HEK293T (cell line): ENCODE data around the gene EFNB2.
A peak's percentile ranks its signal among the peaks of the same experiment; 100 is the strongest.

ENCODE experiments used
- CTCF ChIA-PET: fragments of 350-600 bp; formaldehyde crosslinking; extraction: SDS; loops from one replicate; lab custom pipeline; 2021; ENCODE audit warnings: antibody characterized with exemption, inconsistent platforms; lab: Yijun Ruan, JAX
- POLR2A ChIA-PET: fragments of 350-600 bp; formaldehyde crosslinking; extraction: SDS; loops from one replicate; lab custom pipeline; 2020; ENCODE audit warnings: antibody characterized with exemption, inconsistent platforms; lab: Yijun Ruan, JAX
- DNase-seq: peaks from one replicate; pipeline ENCODE4 v3.0.0; 2012; ENCODE audit warnings: mixed read lengths; ENCODE audit errors: extremely low spot score
- ARNT ChIP-seq: fragments of 450-650 bp; IDR thresholded peaks from 2 replicates; pipeline ENCODE4 v1.6.1; 2017; ENCODE audit warnings: mild to moderate bottlenecking
- BHLHE40 ChIP-seq: fragments of 450-650 bp; IDR thresholded peaks from 2 replicates; pipeline ENCODE4 v1.6.1; 2016; ENCODE audit warnings: mild to moderate bottlenecking, moderate library complexity, borderline replicate concordance
- CTBP1 ChIP-seq: fragments of 450-650 bp; IDR thresholded peaks from 2 replicates; pipeline ENCODE4 v1.6.1; 2016; ENCODE audit warnings: borderline replicate concordance
- ELF4 ChIP-seq: fragments of 450-650 bp; IDR thresholded peaks from 2 replicates; pipeline ENCODE4 v1.6.1; 2017; ENCODE audit warnings: antibody characterized with exemption
- FOXA1 ChIP-seq: fragments of 450-650 bp; IDR thresholded peaks from 2 replicates; pipeline ENCODE4 v1.6.1; 2016; ENCODE audit warnings: mild to moderate bottlenecking
- FOXK2 ChIP-seq: fragments of 450-650 bp; IDR thresholded peaks from 2 replicates; pipeline ENCODE4 v1.6.1; 2016; ENCODE audit warnings: mild to moderate bottlenecking
- FOXM1 ChIP-seq: fragments of 450-650 bp; IDR thresholded peaks from 2 replicates; pipeline ENCODE4 v1.6.1; 2017; ENCODE audit warnings: mild to moderate bottlenecking, borderline replicate concordance
- HDGF ChIP-seq: fragments of 450-650 bp; IDR thresholded peaks from 2 replicates; pipeline ENCODE4 v1.6.1; 2017; ENCODE audit warnings: antibody characterized with exemption, borderline replicate concordance
- L3MBTL2 ChIP-seq: fragments of 450-650 bp; conservative IDR thresholded peaks from 2 replicates; pipeline ENCODE4 v1.6.1; 2016; ENCODE audit warnings: mild to moderate bottlenecking
- LEF1 ChIP-seq: fragments of 450-650 bp; IDR thresholded peaks from 2 replicates; pipeline ENCODE4 v1.6.1; 2017; ENCODE audit warnings: mild to moderate bottlenecking, borderline replicate concordance
- NFRKB ChIP-seq: fragments of 450-650 bp; IDR thresholded peaks from 2 replicates; pipeline ENCODE4 v1.6.1; 2016; ENCODE audit warnings: mild to moderate bottlenecking, moderate library complexity
- SP1 ChIP-seq: fragments of 450-650 bp; IDR thresholded peaks from 2 replicates; pipeline ENCODE4 v1.6.1; 2017
- SUZ12 ChIP-seq: fragments of 450-650 bp; IDR thresholded peaks from 2 replicates; pipeline ENCODE4 v1.6.1; 2016; ENCODE audit warnings: mild to moderate bottlenecking
- TARDBP ChIP-seq: fragments of 450-650 bp; IDR thresholded peaks from 2 replicates; pipeline ENCODE4 v1.6.1; 2016
- ZNF384 ChIP-seq: fragments of 450-650 bp; IDR thresholded peaks from 2 replicates; pipeline ENCODE4 v1.6.1; 2016
- TF ChIP-seq, protein P1 (sequence below): fragments of 450-650 bp; IDR thresholded peaks from 2 replicates; pipeline ENCODE4 v1.6.1; 2016

Gene EFNB2

DNA sequence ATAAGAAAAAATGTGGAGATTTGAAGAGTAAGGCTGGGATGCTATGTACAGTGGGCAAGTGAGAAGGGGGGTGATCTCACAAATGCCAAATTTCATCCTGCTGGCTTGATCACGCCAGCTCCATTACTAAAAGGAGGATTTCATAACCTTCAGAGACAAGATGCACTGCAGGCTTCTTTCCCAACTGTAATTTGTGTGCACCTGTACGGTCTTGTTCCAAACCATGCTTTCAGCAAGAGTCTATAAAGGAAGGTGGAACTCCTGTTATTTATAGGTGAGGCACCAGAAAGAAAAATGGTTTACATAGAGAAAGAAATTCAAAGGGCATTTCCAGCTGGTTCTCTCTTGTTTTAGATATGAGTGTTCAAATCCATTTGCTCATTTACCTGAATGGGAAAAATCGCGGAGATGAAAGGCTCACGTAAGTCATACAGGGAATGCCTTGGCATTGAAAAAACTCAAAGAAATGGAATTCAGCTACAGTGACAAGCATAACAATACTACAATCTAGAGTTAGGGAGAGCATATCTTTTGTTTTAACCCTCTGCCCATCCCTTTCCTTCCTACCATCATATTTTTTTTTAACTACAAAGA lies 13.3 kb downstream of the EFNB2 start:
- CTCF ChIA-PET: no interaction called here
- no peak for DNase-seq
- no peak for TF ChIP-seq ZNF384
- TF ChIP-seq L3MBTL2: no peak
- TF ChIP-seq, protein P1, sequence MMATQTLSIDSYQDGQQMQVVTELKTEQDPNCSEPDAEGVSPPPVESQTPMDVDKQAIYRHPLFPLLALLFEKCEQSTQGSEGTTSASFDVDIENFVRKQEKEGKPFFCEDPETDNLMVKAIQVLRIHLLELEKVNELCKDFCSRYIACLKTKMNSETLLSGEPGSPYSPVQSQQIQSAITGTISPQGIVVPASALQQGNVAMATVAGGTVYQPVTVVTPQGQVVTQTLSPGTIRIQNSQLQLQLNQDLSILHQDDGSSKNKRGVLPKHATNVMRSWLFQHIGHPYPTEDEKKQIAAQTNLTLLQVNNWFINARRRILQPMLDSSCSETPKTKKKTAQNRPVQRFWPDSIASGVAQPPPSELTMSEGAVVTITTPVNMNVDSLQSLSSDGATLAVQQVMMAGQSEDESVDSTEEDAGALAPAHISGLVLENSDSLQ: no peak
- TF ChIP-seq SUZ12: no peak
- TF ChIP-seq ARNT: no peak
- POLR2A ChIA-PET: interaction anchor here (0.7 kb wide), 1 partner anchor 238 kb away, joined by 3 read pairs; no protein-coding TSS in a partner anchor

DNA sequence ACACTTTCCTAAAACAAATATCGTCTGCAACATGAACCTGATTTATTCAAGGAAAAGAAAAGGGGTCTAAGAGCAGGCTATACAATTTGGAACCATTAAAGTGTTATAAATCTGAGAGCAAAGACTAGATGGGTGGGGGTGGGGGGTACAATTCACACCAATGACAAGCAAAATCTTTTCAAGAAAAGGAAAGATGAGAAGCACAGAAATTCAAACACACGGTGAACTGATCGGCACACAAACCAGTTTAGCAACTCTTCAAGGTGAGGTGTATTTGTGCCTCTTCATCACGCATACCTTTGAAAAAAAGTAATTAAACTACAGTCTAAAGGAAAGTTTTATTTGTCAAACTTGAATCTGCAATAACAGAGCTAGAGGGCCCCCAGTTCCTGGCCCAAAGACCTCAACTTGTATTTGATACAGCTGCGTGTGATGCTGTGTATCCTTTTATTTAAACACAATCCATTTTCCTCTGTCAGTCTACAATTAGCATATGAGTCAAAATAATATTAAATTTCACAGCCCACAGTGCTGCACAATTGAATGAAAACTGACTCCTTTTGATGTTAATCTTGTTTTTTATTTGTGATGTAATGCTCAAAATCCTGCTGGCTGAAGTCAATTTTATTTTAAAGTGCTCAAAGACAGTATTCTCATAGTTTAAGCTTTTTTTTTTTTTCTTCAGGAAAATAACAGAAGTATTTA lies 14.2 kb downstream of the EFNB2 start:
- no peak for DNase-seq
- CTCF ChIA-PET: interaction anchor here (0.6 to 0.7 kb wide), 2 partner anchors 386 to 390 kb away, joined by 3 read pairs; no protein-coding TSS in a partner anchor
- TF ChIP-seq FOXK2: no peak
- no peak for TF ChIP-seq SP1
- TF ChIP-seq, protein P1: peak; percentile 74
- no peak for TF ChIP-seq SUZ12
- TF ChIP-seq FOXA1: no peak
- peak; percentile 53; the same call in 1 of the 2 replicates for TF ChIP-seq LEF1
- TF ChIP-seq L3MBTL2: no peak
- TF ChIP-seq BHLHE40: no peak
- no peak for TF ChIP-seq ZNF384
- TF ChIP-seq FOXM1: no peak
- POLR2A ChIA-PET: interaction anchor here (0.7 kb wide), 1 partner anchor 237 kb away, joined by 3 read pairs; no protein-coding TSS in a partner anchor

DNA sequence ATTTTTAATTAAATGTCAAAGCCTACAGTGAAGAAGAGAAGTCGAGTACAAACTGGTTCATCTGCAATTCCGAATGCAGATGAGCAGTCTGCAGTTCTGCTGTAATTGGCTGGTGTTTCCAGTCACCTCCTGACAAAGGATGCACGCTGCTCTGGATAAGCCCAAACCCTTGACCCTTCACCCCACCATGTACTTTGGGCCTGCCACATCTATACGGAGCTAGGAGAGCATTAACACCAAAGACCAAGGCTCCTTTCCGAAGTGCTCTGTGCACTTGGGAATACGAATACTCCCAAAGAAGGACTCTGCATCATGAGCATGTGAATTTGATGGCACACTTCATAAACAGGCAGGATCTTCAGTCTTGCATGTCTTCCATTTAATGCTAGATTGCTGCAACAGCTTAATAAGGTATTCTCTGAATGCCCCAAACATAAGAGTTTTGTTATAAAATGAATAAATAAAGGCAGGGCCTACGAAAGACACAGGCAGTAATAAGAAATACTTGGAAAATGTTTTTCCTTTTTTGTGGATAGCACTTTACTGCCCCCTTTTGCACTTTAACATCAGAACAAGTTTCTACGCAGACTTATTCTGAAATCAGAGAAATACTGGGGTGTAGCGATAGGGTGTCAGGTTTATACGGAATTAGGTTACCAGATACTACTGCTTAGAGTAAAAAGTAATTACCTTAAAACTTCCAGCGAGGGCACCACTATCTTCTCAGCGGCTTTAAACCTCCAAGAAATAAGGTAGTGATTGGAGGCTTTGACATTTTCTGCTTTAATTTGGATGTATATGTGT lies 15.0 kb downstream of the EFNB2 start:
- no peak for DNase-seq

DNA sequence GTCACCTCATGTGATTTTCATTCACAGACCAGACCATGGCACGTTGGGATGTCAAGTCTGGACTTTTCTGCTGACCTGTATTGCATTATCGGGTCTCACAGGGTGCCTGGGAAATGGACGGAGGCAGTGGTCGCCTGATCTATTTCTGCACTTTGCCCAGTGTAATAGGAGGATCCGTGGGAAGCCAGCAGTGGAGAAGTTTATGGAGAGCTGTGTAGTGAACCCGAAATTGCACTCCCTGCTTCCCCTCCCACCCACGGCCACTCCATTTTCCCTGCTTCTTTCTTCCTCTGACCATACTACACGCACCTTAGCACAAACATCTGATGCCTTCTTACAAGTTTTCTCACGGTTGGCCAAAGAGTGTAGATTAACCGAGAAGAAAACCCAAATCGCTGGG lies 16.9 kb downstream of the EFNB2 start:
- ChIA-PET POLR2A (no interaction called here), CTCF (no interaction called here)
- TF ChIP-seq BHLHE40: no peak
- no peak for TF ChIP-seq SP1
- no peak for TF ChIP-seq NFRKB
- TF ChIP-seq CTBP1: no peak
- no peak for TF ChIP-seq FOXA1
- no peak for TF ChIP-seq SUZ12
- TF ChIP-seq LEF1: no peak
- TF ChIP-seq FOXM1: no peak
- TF ChIP-seq TARDBP: no peak
- no peak for TF ChIP-seq ARNT
- TF ChIP-seq ELF4: no peak
- no peak for TF ChIP-seq L3MBTL2
- no peak for TF ChIP-seq HDGF
- TF ChIP-seq FOXK2: no peak
- TF ChIP-seq, protein P1: no peak
- no peak for TF ChIP-seq ZNF384
- DNase-seq: no peak

More for the DNA sequence above, 15.0 kb downstream of the EFNB2 start:
- TF ChIP-seq CTBP1 (no peak), ELF4 (no peak), FOXA1 (no peak), FOXM1 (no peak), HDGF (no peak), NFRKB (no peak), SP1 (no peak), FOXK2 (no peak), TARDBP (no peak)
- TF ChIP-seq, protein P1: no peak
- POLR2A ChIA-PET: no interaction called here
- CTCF ChIA-PET: no interaction called here

DNA sequence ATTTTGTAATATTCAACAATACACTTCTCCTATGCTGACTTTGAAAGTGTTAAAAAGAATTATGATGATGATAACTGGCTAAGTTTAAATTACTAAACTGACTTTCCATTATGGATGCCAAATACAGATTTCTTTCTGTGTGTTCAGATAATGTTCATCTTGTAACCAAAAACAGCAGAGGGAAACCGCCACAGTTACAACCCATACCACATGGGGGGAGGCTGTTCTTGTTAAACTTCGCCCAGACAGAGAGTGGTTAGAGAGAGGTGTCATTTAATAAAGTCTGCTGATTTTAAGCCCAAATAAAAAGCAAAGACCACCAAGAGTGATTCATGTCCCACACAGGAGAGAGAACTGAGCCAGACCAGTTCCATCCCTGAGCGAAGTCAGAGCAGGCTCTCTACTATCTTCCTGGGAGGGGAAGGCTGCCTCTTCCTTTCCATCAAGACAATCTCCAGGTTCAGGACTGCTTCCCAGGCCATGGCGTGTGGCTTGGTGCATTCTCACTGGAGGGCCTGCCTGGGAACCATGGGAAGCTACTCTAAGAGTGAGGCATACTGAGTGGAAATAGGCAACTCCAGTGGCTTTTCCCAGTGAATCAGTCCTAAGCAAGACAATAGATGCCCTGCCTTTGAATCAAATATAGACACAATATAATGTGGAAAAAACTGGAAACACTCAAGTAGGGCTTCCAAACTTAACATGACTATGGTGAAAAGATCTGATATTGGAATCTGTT lies 18.2 kb downstream of the EFNB2 start:
- TF ChIP-seq ELF4 (no peak), SP1 (no peak), FOXM1 (no peak), CTBP1 (no peak), FOXK2 (no peak), NFRKB (no peak), SUZ12 (no peak), TARDBP (no peak), HDGF (no peak), ARNT (no peak), ZNF384 (no peak), FOXA1 (no peak), LEF1 (no peak), BHLHE40 (no peak), L3MBTL2 (no peak)
- TF ChIP-seq, protein P1: no peak
- CTCF ChIA-PET: no interaction called here
- no peak for DNase-seq
- POLR2A ChIA-PET: no interaction called here
